Epithelial cell of alveolus of lung (primary cell): ENCODE results near the gene SLCO2A1. TPM values are rescaled to one million over a fixed set of nuclear protein-coding genes. Genes with fewer than 3 reads are reported as not detected.

ENCODE experiments used
- total RNA-seq: library from RNA; depleted of rRNA; stranded (reverse); fragments of >200 nt; gene quantifications from 2 replicates; pipeline ENCODE4 v1.2.1, GENCODE V29; 2015

Gene SLCO2A1
- total RNA-seq: 2.3 and 4.0 TPM in 2 replicates

GRCh38 chr3:134029734-134030378, at the start of gene SLCO2A1:
SLCO2A1 (minus strand) TSS chr3:134029925; CDS start chr3:134029802, 123 bp downstream.

DNA sequence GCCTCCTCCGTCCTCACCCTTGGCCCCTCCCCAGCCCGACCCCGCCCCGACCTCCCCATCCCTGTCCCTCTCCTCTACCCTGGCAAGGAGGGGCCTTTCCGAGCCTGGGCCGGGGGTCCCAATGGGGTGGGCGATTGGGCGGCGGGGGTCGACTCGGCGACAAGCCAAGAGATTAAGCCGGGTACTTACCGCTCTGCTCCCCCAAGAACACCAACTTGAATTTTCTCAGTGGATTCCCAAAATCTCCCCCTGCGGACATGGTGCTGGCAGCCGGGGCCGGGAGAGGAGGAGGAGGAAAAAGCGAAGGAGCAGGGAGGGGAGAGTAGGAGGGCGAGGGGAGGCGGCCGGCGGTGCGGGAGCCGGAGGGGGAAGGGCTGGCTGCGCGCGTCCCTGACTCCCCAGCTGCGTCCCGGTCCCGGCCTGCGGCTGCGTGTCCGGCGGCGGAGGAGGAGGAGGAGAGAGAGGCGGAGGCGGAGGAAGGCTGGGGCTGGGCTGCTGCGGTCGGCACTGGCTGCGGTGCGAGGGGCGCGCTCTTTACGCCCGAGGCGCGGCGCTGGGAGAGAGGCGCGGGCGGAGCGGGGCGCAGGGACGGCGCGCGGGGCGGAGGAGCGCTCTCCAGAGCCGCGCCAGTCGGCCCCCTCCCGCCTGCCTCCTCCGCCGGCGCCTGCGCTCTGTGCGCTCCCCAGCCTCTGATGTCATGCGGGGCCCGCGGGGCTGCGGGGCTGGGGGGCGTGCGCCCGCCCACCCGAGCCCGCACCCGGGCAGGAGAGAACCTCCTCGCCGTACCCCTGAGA, 134.3 kb downstream of the SLCO2A1 start, which contains the start of gene RAB6B:
Gene RAB6B, minus strand, starts transcription at position 675 of the 794 bp plus-strand sequence. Its CDS starts 416 bp downstream, at position 259.

Other genes starting within 250 kb of the SLCO2A1 start
- 31.2 and 51.6 TPM in 2 replicates for gene SRPRB, start 224.1 kb downstream of the SLCO2A1 start, total RNA-seq
- 0.40 and 0.65 TPM in 2 replicates for gene RAB6B, start 134.0 kb downstream of the SLCO2A1 start, total RNA-seq
- gene RYK, start 220.9 kb upstream of the SLCO2A1 start, total RNA-seq: 45.4 and 60.2 TPM in 2 replicates